Endothelial cell of umbilical vein (primary cell): ENCODE data around the gene EIF3B. TPM values are rescaled to one million over a fixed set of nuclear protein-coding genes. Genes with fewer than 3 reads are reported as not detected.
"Not testable (repeated sequence)": the region's sequence is repeated elsewhere in the genome, so short reads cannot be mapped to it uniquely, and the experiment has no call there.

Source experiments
- BruUV-seq: library from RNA; stranded (reverse); fragments of 400-500 nt; replicated peaks from 2 replicates; lab custom pipeline; 2021; lab: Mats Ljungman, UMichigan
- CTCF ChIA-PET: fragments of 300-600, 350-600 bp; sonication (Branson Sonifier 250); formaldehyde crosslinking; loops from one replicate; lab custom pipeline; 2021; ENCODE audit warnings: antibody characterized with exemption, inconsistent platforms; lab: Charles Lee
- POLR2A ChIA-PET: fragments of 300-600, 350-600 bp; sonication (Branson Sonifier 250); formaldehyde crosslinking; loops from one replicate; lab custom pipeline; 2021; ENCODE audit warnings: antibody characterized with exemption, inconsistent platforms; lab: Charles Lee
- DNase-seq: peaks from one replicate; pipeline ENCODE4 v3.0.0-alpha.2; 2011; ENCODE audit warnings: low read depth, low spot score
- FAIRE-seq: peaks from 2 replicates; lab custom pipeline; 2011; peaks lifted over from hg19 to GRCh38; lab: Jason Lieb, UNC
- H2AFZ ChIP-seq: 2 replicates; pipeline ENCODE4 v1.6.0; 2012; ENCODE audit warnings: low read depth, low read length, control low read depth, inconsistent platforms
- H3K27ac ChIP-seq: 2 replicates; pipeline ENCODE4 v1.5.1; 2011; ENCODE audit warnings: low read depth, mild to moderate bottlenecking, control low read depth, low read length, moderate library complexity; ENCODE audit not compliant: insufficient read depth
- H3K27me3 ChIP-seq, 2 experiments: 2 replicates each; pipeline versions ENCODE4 v1.6.0 to v1.6.1; 2011; ENCODE audit warnings: low read length in 2 of 2, mixed read lengths in 1 of 2; ENCODE audit not compliant: control insufficient read depth in 2 of 2, insufficient read depth in 2 of 2
- H3K36me3 ChIP-seq, 2 experiments: 2 replicates in 1 of 2; 3 replicates in 1 of 2; pipeline ENCODE4 v1.5.1; 2011; ENCODE audit warnings: low read length in 2 of 2, mild to moderate bottlenecking in 1 of 2, moderate library complexity in 1 of 2; ENCODE audit not compliant: control insufficient read depth in 2 of 2, insufficient read depth in 2 of 2; ENCODE audit errors: extremely low read depth in 1 of 2
- H3K4me1 ChIP-seq: 3 replicates; pipeline ENCODE4 v1.5.1; 2011; ENCODE audit warnings: mild to moderate bottlenecking, low read length; ENCODE audit not compliant: control insufficient read depth, insufficient read depth; ENCODE audit errors: extremely low read depth
- H3K4me2 ChIP-seq: 2 replicates; pipeline ENCODE4 v1.6.1; 2011; ENCODE audit warnings: low read length, control low read depth, mixed read lengths; ENCODE audit not compliant: insufficient read depth
- H3K4me3 ChIP-seq, 3 experiments: fragments of 200-600 bp in 1 of 3; sonication (generic), shearing (Covaris generic) in 1 of 3; replicated peaks in 1 of 3; 2 replicates each; pipeline ENCODE4 v1.5.1; 2011 to 2016; ENCODE audit warnings: control low read depth in 3 of 3, low read length in 3 of 3, mild to moderate bottlenecking in 2 of 3, inconsistent platforms in 1 of 3, low read depth in 1 of 3, moderate library complexity in 1 of 3; ENCODE audit not compliant: insufficient read depth in 1 of 3
- H3K79me2 ChIP-seq: 2 replicates; pipeline ENCODE4 v1.6.0; 2012; ENCODE audit warnings: low read length, inconsistent platforms; ENCODE audit not compliant: control insufficient read depth, insufficient read depth
- H3K9ac ChIP-seq: replicated peaks from 2 replicates; pipeline ENCODE3; 2011; ENCODE audit warnings: low read length, control low read depth; ENCODE audit not compliant: insufficient read depth; ENCODE audit errors: extremely low read depth
- H3K9me1 ChIP-seq: replicated peaks from 3 replicates; pipeline ENCODE4 v1.6.0; 2011; ENCODE audit warnings: mild to moderate bottlenecking, low read length; ENCODE audit not compliant: control insufficient read depth, insufficient read depth; ENCODE audit errors: extremely low read depth
- H3K9me3 ChIP-seq: replicated peaks from 2 replicates; pipeline ENCODE4 v1.5.1; 2012; ENCODE audit warnings: low read length, inconsistent platforms; ENCODE audit not compliant: control insufficient read depth, insufficient read depth
- H4K20me1 ChIP-seq: replicated peaks from 2 replicates; pipeline ENCODE3; 2011; ENCODE audit warnings: mild to moderate bottlenecking, low read length; ENCODE audit not compliant: control insufficient read depth, insufficient read depth; ENCODE audit errors: extremely low read depth
- EZH2 ChIP-seq: IDR thresholded peaks from 2 replicates; pipeline ENCODE4 v1.6.1; 2012; ENCODE audit warnings: borderline replicate concordance, low read depth, mild to moderate bottlenecking, moderate library complexity, low read length, inconsistent platforms; ENCODE audit not compliant: severe bottlenecking
- FOS ChIP-seq: IDR thresholded peaks from 2 replicates; pipeline ENCODE4 v1.6.1; 2011; ENCODE audit warnings: mild to moderate bottlenecking, low read length, moderate library complexity, borderline replicate concordance; ENCODE audit not compliant: insufficient read depth
- GATA2 ChIP-seq: IDR thresholded peaks from 2 replicates; pipeline ENCODE4 v1.7.0; 2011; ENCODE audit warnings: low read depth, mild to moderate bottlenecking, moderate library complexity, mixed read lengths, low read length; ENCODE audit not compliant: insufficient read length, insufficient read depth
- JUN ChIP-seq: IDR thresholded peaks from 2 replicates; pipeline ENCODE4 v1.6.1; 2011; ENCODE audit warnings: borderline replicate concordance, low read depth; ENCODE audit not compliant: insufficient read length, insufficient read depth
- MAX ChIP-seq: IDR thresholded peaks from 2 replicates; pipeline ENCODE4 v1.6.1; 2011; ENCODE audit not compliant: insufficient read depth, insufficient read length
- MYC ChIP-seq: IDR thresholded peaks from one replicate; pipeline ENCODE4 v1.6.1; 2011; ENCODE audit warnings: mild to moderate bottlenecking, low read depth, low read length
- POLR2AphosphoS5 ChIP-seq: IDR thresholded peaks from 2 replicates; pipeline ENCODE4 v1.6.1; 2012; ENCODE audit warnings: low read depth, mild to moderate bottlenecking, control low read depth, low read length, moderate library complexity; ENCODE audit not compliant: insufficient read depth
- dilution Hi-C: fragments of 300-500 bp; cut with MboI; formaldehyde crosslinking; loops from one replicate; pipeline ENCODE4 v1.15.0; 2019; ENCODE audit warnings: low sequenced_read_pairs; ENCODE audit not compliant: extremely low pct_ligation_motif_present
- intact Hi-C: fragments of 100-400 bp; cut with micrococcal nuclease; formaldehyde crosslinking; loops from one replicate; pipeline ENCODE4 v1.10.0; 2022
- polyA plus RNA-seq, 4 experiments: library from polyadenylated mRNA; depleted of rRNA in 3 of 4; stranded (reverse) in 3 of 4; unstranded in 1 of 4; fragments of >200 nt; gene quantifications; 2 replicates each; pipeline versions ENCODE4 v1.2.1 to v1.2.3, GENCODE V29; 2011 to 2012; ENCODE audit warnings: missing spikeins in 1 of 4
- total RNA-seq: library from RNA; stranded (reverse); gene quantifications from 2 replicates; pipeline ENCODE4 v1.2.3, GENCODE V29; 2021

EIF3B gene
- total and polyA plus RNA-seq, 2 donors (not counting 3 experiments of a cell fraction or from before 2014, with no cell fraction given), result 104 to 207 TPM

GRCh38 chr7:2330493-2330892 is 24.1 kb upstream of the EIF3B start:
- no peak for TF ChIP-seq GATA2
- Histone ChIP-seq H3K79me2 (no peaks in the 10 kb centered on the region), H3K27ac (no peak overlapping the region), H3K27me3 (no peaks in the 10 kb centered on the region), H3K36me3 (no peaks in the 10 kb centered on the region), H3K4me1 (no peaks in the 10 kb centered on the region), H3K9ac (no peak overlapping the region), H2AFZ (no peak overlapping the region), H3K4me3 (no peak overlapping the region), H3K4me2 (no peak overlapping the region), H3K9me1 (no peaks in the 10 kb centered on the region), H3K9me3 (no peaks in the 10 kb centered on the region), H4K20me1 (no peaks in the 10 kb centered on the region)
- dilution Hi-C loops, result no loop called here
- DNase-seq (no peak), FAIRE-seq (no peak)
- ChIA-PET CTCF (interaction anchor here (1.6 to 2.1 kb wide), 2 partner anchors 17 to 26 kb away, joined by 4 read pairs; no protein-coding TSS in a partner anchor), POLR2A (no interaction called here)
- intact Hi-C loops, result no loop called here
- BruUV-seq, result no TSS peak

- Histone ChIP-seq H3K36me3 (no peaks in the 10 kb centered on the region), H3K4me2 (no peak overlapping the region), H3K4me1 (no peaks in the 10 kb centered on the region), H3K9me1 (no peaks in the 10 kb centered on the region), H2AFZ (no peak overlapping the region), H3K9ac (no peak overlapping the region), H3K79me2 (no peaks in the 10 kb centered on the region), H3K27me3 (no peaks in the 10 kb centered on the region), H4K20me1 (no peaks in the 10 kb centered on the region), H3K9me3 (no peaks in the 10 kb centered on the region), H3K27ac (no peak overlapping the region), H3K4me3 (no peak overlapping the region)
- TF ChIP-seq POLR2AphosphoS5 (no peak), FOS (no peak), MYC (no peak), JUN (no peak), EZH2 (no peak), MAX (no peak)
- BruUV-seq, result no TSS peak
- ChIA-PET POLR2A (interaction anchor here (0.7 kb wide), 1 partner anchor 12 kb away, joined by 4 read pairs; no protein-coding TSS in a partner anchor), CTCF (interaction anchor here (1.0 to 1.6 kb wide), 3 partner anchors 13 to 667 kb away, joined by 3 to 4 read pairs (median 4); no protein-coding TSS in a partner anchor)
- no peak for FAIRE-seq
- dilution Hi-C loops, result no loop called here
- intact Hi-C loops, result no loop called here
- DNase-seq, result no peak
Measured at GRCh38 chr7:2331707-2332106, 22.9 kb upstream of the EIF3B start.

GRCh38 chr7:2332606-2333231 is 21.9 kb upstream of the EIF3B start:
- BruUV-seq, FAIRE-seq, H3K4me3 ChIP-seq, H3K36me3 ChIP-seq, H3K27me3 ChIP-seq, H3K9me3 ChIP-seq, DNase-seq, H3K79me2 ChIP-seq, H3K4me2 ChIP-seq, POLR2A ChIA-PET, dilution Hi-C loops, H2AFZ ChIP-seq, H4K20me1 ChIP-seq, intact Hi-C loops, H3K27ac ChIP-seq, H3K4me1 ChIP-seq, H3K9ac ChIP-seq, H3K9me1 ChIP-seq: not testable (repeated sequence)
- CTCF ChIA-PET, result interaction anchor here (1.1 to 2.5 kb wide), 2 partner anchors 14 to 15 kb away, joined by 4 to 7 read pairs; no protein-coding TSS in a partner anchor
